Panc1 (cell line): ENCODE results near the gene SLC41A3.

Source experiments
- POLR2AphosphoS5 ChIP-seq: IDR thresholded peaks from 2 replicates; pipeline ENCODE4 v1.6.1; 2012; ENCODE audit warnings: mild to moderate bottlenecking, low read depth, low read length, moderate library complexity
- SIN3A ChIP-seq: IDR thresholded peaks from 2 replicates; pipeline ENCODE4 v1.6.1; 2012; ENCODE audit warnings: low read depth, mild to moderate bottlenecking, low read length, moderate library complexity, borderline replicate concordance; ENCODE audit not compliant: insufficient read depth
- TF ChIP-seq, protein P1 (sequence below), 2 experiments: IDR thresholded peaks; 2 replicates each; pipeline ENCODE4 v1.6.1; 2011 to 2012; ENCODE audit warnings: low read depth in 2 of 2, control low read depth in 1 of 2, low read length in 1 of 2, mild to moderate bottlenecking in 1 of 2, moderate library complexity in 1 of 2; ENCODE audit not compliant: insufficient read depth in 1 of 2
- TF ChIP-seq, protein P2 (sequence below): fragments of 450-650 bp; IDR thresholded peaks from 2 replicates; pipeline ENCODE4 v1.5.1; 2017; ENCODE audit warnings: mild to moderate bottlenecking

GRCh38 chr3:125960456-125961288 is 123.3 kb downstream of the SLC41A3 start:
- TF ChIP-seq, protein P1, sequence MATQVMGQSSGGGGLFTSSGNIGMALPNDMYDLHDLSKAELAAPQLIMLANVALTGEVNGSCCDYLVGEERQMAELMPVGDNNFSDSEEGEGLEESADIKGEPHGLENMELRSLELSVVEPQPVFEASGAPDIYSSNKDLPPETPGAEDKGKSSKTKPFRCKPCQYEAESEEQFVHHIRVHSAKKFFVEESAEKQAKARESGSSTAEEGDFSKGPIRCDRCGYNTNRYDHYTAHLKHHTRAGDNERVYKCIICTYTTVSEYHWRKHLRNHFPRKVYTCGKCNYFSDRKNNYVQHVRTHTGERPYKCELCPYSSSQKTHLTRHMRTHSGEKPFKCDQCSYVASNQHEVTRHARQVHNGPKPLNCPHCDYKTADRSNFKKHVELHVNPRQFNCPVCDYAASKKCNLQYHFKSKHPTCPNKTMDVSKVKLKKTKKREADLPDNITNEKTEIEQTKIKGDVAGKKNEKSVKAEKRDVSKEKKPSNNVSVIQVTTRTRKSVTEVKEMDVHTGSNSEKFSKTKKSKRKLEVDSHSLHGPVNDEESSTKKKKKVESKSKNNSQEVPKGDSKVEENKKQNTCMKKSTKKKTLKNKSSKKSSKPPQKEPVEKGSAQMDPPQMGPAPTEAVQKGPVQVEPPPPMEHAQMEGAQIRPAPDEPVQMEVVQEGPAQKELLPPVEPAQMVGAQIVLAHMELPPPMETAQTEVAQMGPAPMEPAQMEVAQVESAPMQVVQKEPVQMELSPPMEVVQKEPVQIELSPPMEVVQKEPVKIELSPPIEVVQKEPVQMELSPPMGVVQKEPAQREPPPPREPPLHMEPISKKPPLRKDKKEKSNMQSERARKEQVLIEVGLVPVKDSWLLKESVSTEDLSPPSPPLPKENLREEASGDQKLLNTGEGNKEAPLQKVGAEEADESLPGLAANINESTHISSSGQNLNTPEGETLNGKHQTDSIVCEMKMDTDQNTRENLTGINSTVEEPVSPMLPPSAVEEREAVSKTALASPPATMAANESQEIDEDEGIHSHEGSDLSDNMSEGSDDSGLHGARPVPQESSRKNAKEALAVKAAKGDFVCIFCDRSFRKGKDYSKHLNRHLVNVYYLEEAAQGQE (IDR thresholded peaks at IDR 0.05; ENCODE audit: insufficient read depth in 1 of 2, low read depth in 2 of 2, low read length in 1 of 2): no peak
- TF ChIP-seq, protein P2, sequence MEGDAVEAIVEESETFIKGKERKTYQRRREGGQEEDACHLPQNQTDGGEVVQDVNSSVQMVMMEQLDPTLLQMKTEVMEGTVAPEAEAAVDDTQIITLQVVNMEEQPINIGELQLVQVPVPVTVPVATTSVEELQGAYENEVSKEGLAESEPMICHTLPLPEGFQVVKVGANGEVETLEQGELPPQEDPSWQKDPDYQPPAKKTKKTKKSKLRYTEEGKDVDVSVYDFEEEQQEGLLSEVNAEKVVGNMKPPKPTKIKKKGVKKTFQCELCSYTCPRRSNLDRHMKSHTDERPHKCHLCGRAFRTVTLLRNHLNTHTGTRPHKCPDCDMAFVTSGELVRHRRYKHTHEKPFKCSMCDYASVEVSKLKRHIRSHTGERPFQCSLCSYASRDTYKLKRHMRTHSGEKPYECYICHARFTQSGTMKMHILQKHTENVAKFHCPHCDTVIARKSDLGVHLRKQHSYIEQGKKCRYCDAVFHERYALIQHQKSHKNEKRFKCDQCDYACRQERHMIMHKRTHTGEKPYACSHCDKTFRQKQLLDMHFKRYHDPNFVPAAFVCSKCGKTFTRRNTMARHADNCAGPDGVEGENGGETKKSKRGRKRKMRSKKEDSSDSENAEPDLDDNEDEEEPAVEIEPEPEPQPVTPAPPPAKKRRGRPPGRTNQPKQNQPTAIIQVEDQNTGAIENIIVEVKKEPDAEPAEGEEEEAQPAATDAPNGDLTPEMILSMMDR: no peak
- TF ChIP-seq POLR2AphosphoS5 (no peak), SIN3A (no peak)
